GM23338 (cell line): ENCODE results near the gene PGS1.

Experiments
- CREB1 ChIP-seq: fragments of 250-450 bp; sonication (Bioruptor Pico); IDR thresholded peaks from 2 replicates; pipeline ENCODE4 v1.5.0; 2020; ENCODE audit warnings: low read depth, mild to moderate bottlenecking, moderate library complexity
- EZH2 ChIP-seq: fragments of 200-600 bp; sonication (generic); IDR thresholded peaks from one replicate; pipeline ENCODE4 v1.8.0; 2017; ENCODE audit warnings: antibody characterized with exemption, mild to moderate bottlenecking, low read depth; ENCODE audit not compliant: unreplicated experiment
- POLR2AphosphoS5 ChIP-seq: IDR thresholded peaks from 2 replicates; pipeline ENCODE4 v1.6.1; 2016; ENCODE audit warnings: antibody characterized with exemption, low read depth
- TF ChIP-seq, protein P1 (sequence below), 2 experiments: fragments of 200-600 bp in 1 of 2; sonication (generic) in 1 of 2; conservative IDR thresholded peaks; 2 replicates each; pipeline versions ENCODE4 v1.5.1 to v1.6.1; 2016 to 2017; ENCODE audit warnings: antibody characterized with exemption in 2 of 2, low read depth in 2 of 2, mild to moderate bottlenecking in 2 of 2, moderate library complexity in 1 of 2
- TF ChIP-seq, protein P2 (sequence below): IDR thresholded peaks from one replicate; pipeline ENCODE4 v1.6.1; 2018; ENCODE audit warnings: antibody characterized with exemption; ENCODE audit not compliant: unreplicated experiment
- TF ChIP-seq, protein P3 (sequence below): IDR thresholded peaks from 2 replicates; pipeline ENCODE4 v1.6.1; 2016; ENCODE audit warnings: antibody characterized with exemption

DNA sequence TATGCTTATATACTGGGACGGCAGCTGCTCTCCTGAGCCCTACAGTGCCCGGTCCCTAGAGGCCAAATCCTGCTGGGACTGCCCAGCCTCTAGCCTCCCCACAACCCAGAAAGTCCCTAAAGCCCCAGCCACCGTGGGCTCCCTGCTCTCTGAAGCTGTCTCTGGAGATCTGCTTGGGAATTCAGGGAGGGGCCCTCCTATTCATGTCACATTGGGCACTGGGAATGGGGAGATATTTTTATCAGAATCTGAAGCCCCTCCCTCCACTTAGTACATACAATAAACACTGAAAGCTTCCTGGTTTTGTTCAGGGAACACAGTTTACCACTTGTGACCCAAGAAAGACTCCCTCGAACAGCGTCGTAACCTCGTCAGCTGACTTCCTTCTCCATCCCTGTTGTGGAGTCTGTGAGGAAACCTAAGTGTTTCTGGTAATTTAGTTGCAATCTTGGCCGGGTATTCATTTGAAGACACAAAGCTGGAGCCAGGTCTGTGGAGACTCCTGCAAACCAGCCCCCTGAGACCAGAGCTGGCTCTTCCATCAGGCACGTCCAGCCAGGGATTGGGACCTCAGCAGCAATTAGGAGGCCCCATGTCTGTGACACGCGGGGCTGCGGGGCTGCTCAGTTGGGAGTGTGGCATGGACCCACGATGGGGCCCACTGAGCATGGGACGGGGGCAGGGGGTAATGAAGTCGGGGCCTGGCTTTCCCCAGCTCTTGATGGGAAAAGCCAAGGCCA lies 38.5 kb downstream of the PGS1 start:
- TF ChIP-seq, protein P1, sequence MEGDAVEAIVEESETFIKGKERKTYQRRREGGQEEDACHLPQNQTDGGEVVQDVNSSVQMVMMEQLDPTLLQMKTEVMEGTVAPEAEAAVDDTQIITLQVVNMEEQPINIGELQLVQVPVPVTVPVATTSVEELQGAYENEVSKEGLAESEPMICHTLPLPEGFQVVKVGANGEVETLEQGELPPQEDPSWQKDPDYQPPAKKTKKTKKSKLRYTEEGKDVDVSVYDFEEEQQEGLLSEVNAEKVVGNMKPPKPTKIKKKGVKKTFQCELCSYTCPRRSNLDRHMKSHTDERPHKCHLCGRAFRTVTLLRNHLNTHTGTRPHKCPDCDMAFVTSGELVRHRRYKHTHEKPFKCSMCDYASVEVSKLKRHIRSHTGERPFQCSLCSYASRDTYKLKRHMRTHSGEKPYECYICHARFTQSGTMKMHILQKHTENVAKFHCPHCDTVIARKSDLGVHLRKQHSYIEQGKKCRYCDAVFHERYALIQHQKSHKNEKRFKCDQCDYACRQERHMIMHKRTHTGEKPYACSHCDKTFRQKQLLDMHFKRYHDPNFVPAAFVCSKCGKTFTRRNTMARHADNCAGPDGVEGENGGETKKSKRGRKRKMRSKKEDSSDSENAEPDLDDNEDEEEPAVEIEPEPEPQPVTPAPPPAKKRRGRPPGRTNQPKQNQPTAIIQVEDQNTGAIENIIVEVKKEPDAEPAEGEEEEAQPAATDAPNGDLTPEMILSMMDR (conservative IDR thresholded peaks at IDR 0.05; ENCODE audit: low read depth in 2 of 2): no peak
- no peak for TF ChIP-seq POLR2AphosphoS5
- TF ChIP-seq, protein P2, sequence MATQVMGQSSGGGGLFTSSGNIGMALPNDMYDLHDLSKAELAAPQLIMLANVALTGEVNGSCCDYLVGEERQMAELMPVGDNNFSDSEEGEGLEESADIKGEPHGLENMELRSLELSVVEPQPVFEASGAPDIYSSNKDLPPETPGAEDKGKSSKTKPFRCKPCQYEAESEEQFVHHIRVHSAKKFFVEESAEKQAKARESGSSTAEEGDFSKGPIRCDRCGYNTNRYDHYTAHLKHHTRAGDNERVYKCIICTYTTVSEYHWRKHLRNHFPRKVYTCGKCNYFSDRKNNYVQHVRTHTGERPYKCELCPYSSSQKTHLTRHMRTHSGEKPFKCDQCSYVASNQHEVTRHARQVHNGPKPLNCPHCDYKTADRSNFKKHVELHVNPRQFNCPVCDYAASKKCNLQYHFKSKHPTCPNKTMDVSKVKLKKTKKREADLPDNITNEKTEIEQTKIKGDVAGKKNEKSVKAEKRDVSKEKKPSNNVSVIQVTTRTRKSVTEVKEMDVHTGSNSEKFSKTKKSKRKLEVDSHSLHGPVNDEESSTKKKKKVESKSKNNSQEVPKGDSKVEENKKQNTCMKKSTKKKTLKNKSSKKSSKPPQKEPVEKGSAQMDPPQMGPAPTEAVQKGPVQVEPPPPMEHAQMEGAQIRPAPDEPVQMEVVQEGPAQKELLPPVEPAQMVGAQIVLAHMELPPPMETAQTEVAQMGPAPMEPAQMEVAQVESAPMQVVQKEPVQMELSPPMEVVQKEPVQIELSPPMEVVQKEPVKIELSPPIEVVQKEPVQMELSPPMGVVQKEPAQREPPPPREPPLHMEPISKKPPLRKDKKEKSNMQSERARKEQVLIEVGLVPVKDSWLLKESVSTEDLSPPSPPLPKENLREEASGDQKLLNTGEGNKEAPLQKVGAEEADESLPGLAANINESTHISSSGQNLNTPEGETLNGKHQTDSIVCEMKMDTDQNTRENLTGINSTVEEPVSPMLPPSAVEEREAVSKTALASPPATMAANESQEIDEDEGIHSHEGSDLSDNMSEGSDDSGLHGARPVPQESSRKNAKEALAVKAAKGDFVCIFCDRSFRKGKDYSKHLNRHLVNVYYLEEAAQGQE: no peak
- TF ChIP-seq, protein P3, sequence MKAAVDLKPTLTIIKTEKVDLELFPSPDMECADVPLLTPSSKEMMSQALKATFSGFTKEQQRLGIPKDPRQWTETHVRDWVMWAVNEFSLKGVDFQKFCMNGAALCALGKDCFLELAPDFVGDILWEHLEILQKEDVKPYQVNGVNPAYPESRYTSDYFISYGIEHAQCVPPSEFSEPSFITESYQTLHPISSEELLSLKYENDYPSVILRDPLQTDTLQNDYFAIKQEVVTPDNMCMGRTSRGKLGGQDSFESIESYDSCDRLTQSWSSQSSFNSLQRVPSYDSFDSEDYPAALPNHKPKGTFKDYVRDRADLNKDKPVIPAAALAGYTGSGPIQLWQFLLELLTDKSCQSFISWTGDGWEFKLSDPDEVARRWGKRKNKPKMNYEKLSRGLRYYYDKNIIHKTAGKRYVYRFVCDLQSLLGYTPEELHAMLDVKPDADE: no peak
- TF ChIP-seq EZH2: no peak
- TF ChIP-seq CREB1 (CRISPR knock-in tag): no peak
